HG02885 (cell line): ENCODE measurements around the gene CLEC4M.
"Not testable (repeated sequence)": the region's sequence is repeated elsewhere in the genome, so short reads cannot be mapped to it uniquely, and the experiment has no call there.

ENCODE experiments used
- ATAC-seq: cut with Tn5 transposase; IDR thresholded peaks from one replicate; pipeline ENCODE4 v1.9.1; 2021; ENCODE audit warnings: mild to moderate bottlenecking; ENCODE audit not compliant: unreplicated experiment, poor library complexity

Gene CLEC4M

GRCh38 chr19:7799640-7800355 lies 36.8 kb downstream of the CLEC4M start:
- no peak for ATAC-seq

- ATAC-seq = no peak
Measured at GRCh38 chr19:7801020-7801570, 38.1 kb downstream of the CLEC4M start.

- ATAC-seq = no peak
Measured at GRCh38 chr19:7806234-7806633, 43.2 kb downstream of the CLEC4M start.

GRCh38 chr19:7806876-7807275 lies 43.8 kb downstream of the CLEC4M start:
- ATAC-seq = no peak

- ATAC-seq = no peak
Measured at GRCh38 chr19:7808108-7808507, 45.1 kb downstream of the CLEC4M start.

- no peak for ATAC-seq
Measured at GRCh38 chr19:7811989-7812388, 48.9 kb downstream of the CLEC4M start.

- ATAC-seq = no peak
Measured at GRCh38 chr19:7815325-7815724, 52.3 kb downstream of the CLEC4M start.

- ATAC-seq = not testable (repeated sequence)
Measured at GRCh38 chr19:7816040-7816439, 53.0 kb downstream of the CLEC4M start.

- no peak for ATAC-seq
Measured at GRCh38 chr19:7817801-7818200, 54.8 kb downstream of the CLEC4M start.

GRCh38 chr19:7818806-7819205 lies 55.8 kb downstream of the CLEC4M start:
- no peak for ATAC-seq
